Measurements from ENCODE around the gene NR1D2. TPM values are rescaled to one million over a fixed set of nuclear protein-coding genes. Genes with fewer than 3 reads are reported as not detected.
A peak's percentile ranks its signal among the peaks of the same experiment; 100 is the strongest.
"Not testable (repeated sequence)": the region's sequence is repeated elsewhere in the genome, so short reads cannot be mapped to it uniquely, and the experiment has no call there.

The NR1D2 gene
- polyA plus RNA-seq, 3 donors, result 4.1 to 5.4 (median 5.3) TPM

DNA sequence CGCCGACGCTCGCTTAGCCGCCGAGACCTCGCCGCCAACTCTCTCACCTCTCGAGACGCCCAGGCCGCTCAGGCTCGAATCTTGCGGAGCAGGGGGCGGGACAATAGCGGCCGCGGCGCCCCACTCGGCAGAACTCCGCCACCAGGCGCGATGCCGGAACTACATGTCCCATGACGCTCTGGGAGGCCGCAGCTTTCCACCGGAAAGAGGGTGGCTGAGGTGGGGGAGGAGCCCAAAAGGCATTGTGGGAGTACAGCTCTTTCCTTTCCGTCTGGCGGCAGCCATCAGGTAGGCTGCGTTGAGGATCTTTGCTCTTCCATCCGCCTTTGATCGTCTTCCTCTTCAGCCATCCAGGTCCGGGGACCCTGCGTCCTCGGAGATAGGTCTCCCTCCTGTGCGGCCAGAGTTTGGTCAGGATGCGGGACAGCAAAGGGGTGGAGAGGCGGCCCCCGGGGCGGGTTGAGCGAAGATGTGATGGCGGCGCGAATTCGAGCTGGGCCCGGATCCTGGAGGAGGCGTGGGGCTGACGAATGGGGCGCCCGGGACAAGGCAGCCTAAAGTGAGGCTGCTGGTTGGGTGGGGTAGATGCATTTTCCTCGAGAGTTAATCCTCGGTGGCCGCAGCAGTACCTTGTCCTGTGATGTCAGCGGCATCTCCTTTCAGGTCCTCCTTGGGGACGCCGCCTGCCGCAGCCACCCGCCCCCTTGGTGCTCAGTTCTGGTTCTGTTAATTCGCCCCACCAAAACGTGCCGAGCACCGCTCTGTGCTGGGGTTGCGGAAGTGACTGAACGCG, 28.0 kb upstream of the NR1D2 start, which contains the start of the genes NKIRAS1 and RPL15:
Gene NKIRAS1 (minus strand): TSS at position 105 of the 793 bp plus-strand sequence. CDS start 6,086 bp downstream, outside the sequence.
Gene RPL15 (plus strand): TSS at position 247 of the 793 bp plus-strand sequence. CDS start 728 bp downstream, outside the sequence.
- Histone ChIP-seq H3K27ac (ENCODE audit: low read depth in 1 of 2, low read length in 2 of 2) (peak within 1 kb of the TSS; percentile 94), H3K79me2 (ENCODE audit: insufficient read depth, low read length) (peaks cover 21% of the 10 kb centered on the region), H3K9me3 (replicated peaks in 1 of 2; ENCODE audit: control insufficient read depth in 1 of 2, insufficient read depth in 1 of 2, low read length in 2 of 2) (no peaks in the 10 kb centered on the region), H3K4me3 (replicated peaks in 1 of 3; ENCODE audit: low read depth in 2 of 3, low read length in 3 of 3) (peak within 1 kb of the TSS; percentile 91 to 100 (median 100)), H3K27me3 (ENCODE audit: control insufficient read depth in 2 of 2, insufficient read depth in 2 of 2, low read length in 2 of 2) (no peaks in the 10 kb centered on the region), H4K20me1 (ENCODE audit: insufficient read depth, low read length) (peaks cover 32% of the 10 kb centered on the region), H2AFZ (ENCODE audit: insufficient read depth, low read depth, low read length, poor library complexity, severe bottlenecking) (peak within 1 kb of the TSS; percentile 95), H3K36me3 (replicated peaks in 1 of 2; ENCODE audit: control insufficient read depth in 1 of 2, insufficient read depth in 2 of 2, low read length in 2 of 2) (peaks cover 22 to 44% of the 10 kb centered on the region in 2 donors), H3K4me1 (ENCODE audit: control insufficient read depth in 1 of 2, insufficient read depth in 2 of 2, low read length in 2 of 2) (peaks cover 26 to 33% of the 10 kb centered on the region in 2 donors), H3K9ac (ENCODE audit: insufficient read depth, low read length, poor library complexity, severe bottlenecking) (peak within 1 kb of the TSS; percentile 94), H3K4me2 (replicated peaks; ENCODE audit: extremely low read depth, low read length, poor library complexity, severe bottlenecking) (peak within 1 kb of the TSS; percentile 85)
- WGBS (ENCODE audit: insufficient coverage), result 0% methylated on average over 61 of the region's 64 CpGs
- H3K36me3 Mint-ChIP-seq, result peaks cover 36 to 40% of the 10 kb centered on the region in 2 donors
- H3K9me3 Mint-ChIP-seq, result peaks cover 0 to 2% (median 0%) of the 10 kb centered on the region in 7 donors
- peak within 1 kb of the TSS; percentile 96 to 97 for H3K4me3 Mint-ChIP-seq
- intact Hi-C loops (cut with micrococcal nuclease), result loop anchor here (2.0 to 10.0 kb wide), 2 partner anchors 28 to 48 kb away; partner anchors contain the start of gene NR1D2 (in 1 of the 2)
- peak within 1 kb of the TSS; percentile 93 to 97 (median 95) for H3K27ac Mint-ChIP-seq
- H3K27me3 Mint-ChIP-seq (ENCODE audit: low read depth in 3 of 3), result peaks cover 8 to 11% (median 10%) of the 10 kb centered on the region in 3 donors
- DNase-seq, result peak; percentile 94 to 96 (median 95)
- TF ChIP-seq, protein P1, sequence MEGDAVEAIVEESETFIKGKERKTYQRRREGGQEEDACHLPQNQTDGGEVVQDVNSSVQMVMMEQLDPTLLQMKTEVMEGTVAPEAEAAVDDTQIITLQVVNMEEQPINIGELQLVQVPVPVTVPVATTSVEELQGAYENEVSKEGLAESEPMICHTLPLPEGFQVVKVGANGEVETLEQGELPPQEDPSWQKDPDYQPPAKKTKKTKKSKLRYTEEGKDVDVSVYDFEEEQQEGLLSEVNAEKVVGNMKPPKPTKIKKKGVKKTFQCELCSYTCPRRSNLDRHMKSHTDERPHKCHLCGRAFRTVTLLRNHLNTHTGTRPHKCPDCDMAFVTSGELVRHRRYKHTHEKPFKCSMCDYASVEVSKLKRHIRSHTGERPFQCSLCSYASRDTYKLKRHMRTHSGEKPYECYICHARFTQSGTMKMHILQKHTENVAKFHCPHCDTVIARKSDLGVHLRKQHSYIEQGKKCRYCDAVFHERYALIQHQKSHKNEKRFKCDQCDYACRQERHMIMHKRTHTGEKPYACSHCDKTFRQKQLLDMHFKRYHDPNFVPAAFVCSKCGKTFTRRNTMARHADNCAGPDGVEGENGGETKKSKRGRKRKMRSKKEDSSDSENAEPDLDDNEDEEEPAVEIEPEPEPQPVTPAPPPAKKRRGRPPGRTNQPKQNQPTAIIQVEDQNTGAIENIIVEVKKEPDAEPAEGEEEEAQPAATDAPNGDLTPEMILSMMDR (IDR thresholded peaks at IDR 0.05), result peak; percentile 63
- H3K4me1 Mint-ChIP-seq, result peaks cover 43% of the 10 kb centered on the region

DNA sequence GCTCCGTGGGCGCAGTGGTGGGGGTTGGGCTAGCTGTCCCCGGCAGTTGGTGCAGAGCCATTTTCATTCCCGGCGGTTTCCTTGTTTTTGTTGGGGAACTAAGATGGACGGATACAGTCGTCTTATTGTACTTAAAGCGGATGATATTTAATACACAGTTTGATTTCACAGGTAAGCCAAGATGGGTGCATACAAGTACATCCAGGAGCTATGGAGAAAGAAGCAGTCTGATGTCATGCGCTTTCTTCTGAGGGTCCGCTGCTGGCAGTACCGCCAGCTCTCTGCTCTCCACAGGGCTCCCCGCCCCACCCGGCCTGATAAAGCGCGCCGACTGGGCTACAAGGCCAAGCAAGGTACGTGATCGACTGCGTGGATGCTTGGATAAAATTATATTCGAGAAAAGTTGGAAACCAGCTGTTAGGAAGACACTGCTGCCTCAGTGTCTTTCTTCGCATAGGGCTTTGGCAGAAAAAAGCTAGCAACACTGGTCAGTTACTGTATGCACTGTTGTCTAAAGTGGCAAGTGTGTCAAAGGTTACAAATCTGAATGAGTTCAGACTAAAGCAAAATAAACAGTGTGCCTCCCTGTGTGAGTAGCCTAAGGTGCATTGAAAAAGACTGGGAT, 27.3 kb upstream of the NR1D2 start:
- not testable (repeated sequence) for H3K27me3 ChIP-seq (ENCODE audit: control insufficient read depth in 2 of 2, insufficient read depth in 2 of 2, low read length in 2 of 2); H3K9me3 Mint-ChIP-seq; H3K9me3 ChIP-seq (replicated peaks in 1 of 2; ENCODE audit: control insufficient read depth in 1 of 2, insufficient read depth in 1 of 2, low read length in 2 of 2)
- Histone ChIP-seq H3K36me3 (replicated peaks in 1 of 2; ENCODE audit: control insufficient read depth in 1 of 2, insufficient read depth in 2 of 2, low read length in 2 of 2) (peaks cover 22 to 51% of the 10 kb centered on the region in 2 donors), H3K79me2 (ENCODE audit: insufficient read depth, low read length) (peaks cover 21% of the 10 kb centered on the region), H3K4me1 (ENCODE audit: control insufficient read depth in 1 of 2, insufficient read depth in 2 of 2, low read length in 2 of 2) (peaks cover 26 to 33% of the 10 kb centered on the region in 2 donors), H3K4me2 (replicated peaks; ENCODE audit: extremely low read depth, low read length, poor library complexity, severe bottlenecking) (peak overlapping the region; percentile 85), H3K4me3 (replicated peaks in 1 of 3; ENCODE audit: low read depth in 2 of 3, low read length in 3 of 3) (peak overlapping the region; percentile 91 to 100 (median 100)), H3K9ac (ENCODE audit: insufficient read depth, low read length, poor library complexity, severe bottlenecking) (peak overlapping the region; percentile 94), H2AFZ (ENCODE audit: insufficient read depth, low read depth, low read length, poor library complexity, severe bottlenecking) (peak overlapping the region; percentile 95), H4K20me1 (ENCODE audit: insufficient read depth, low read length) (peaks cover 32% of the 10 kb centered on the region), H3K27ac (ENCODE audit: low read depth in 1 of 2, low read length in 2 of 2) (peak overlapping the region; percentile 94)
- peak overlapping the region; percentile 93 to 97 (median 95) for H3K27ac Mint-ChIP-seq
- H3K27me3 Mint-ChIP-seq (ENCODE audit: low read depth in 3 of 3), result peaks cover 8 to 11% (median 10%) of the 10 kb centered on the region in 3 donors
- H3K36me3 Mint-ChIP-seq, result peaks cover 36 to 40% of the 10 kb centered on the region in 2 donors
- H3K4me1 Mint-ChIP-seq, result peaks cover 43% of the 10 kb centered on the region
- H3K4me3 Mint-ChIP-seq, result peak overlapping the region; percentile 96 to 97
- peak in 1 of 3 donors; percentile 67 for DNase-seq
- 2% methylated on average over 15 of the region's 21 CpGs for WGBS (ENCODE audit: insufficient coverage)
- intact Hi-C loops (cut with micrococcal nuclease), result loop anchor here (2.0 to 10.0 kb wide), 2 partner anchors 27 to 47 kb away; partner anchors contain the start of gene NR1D2 (in 1 of the 2)

DNA sequence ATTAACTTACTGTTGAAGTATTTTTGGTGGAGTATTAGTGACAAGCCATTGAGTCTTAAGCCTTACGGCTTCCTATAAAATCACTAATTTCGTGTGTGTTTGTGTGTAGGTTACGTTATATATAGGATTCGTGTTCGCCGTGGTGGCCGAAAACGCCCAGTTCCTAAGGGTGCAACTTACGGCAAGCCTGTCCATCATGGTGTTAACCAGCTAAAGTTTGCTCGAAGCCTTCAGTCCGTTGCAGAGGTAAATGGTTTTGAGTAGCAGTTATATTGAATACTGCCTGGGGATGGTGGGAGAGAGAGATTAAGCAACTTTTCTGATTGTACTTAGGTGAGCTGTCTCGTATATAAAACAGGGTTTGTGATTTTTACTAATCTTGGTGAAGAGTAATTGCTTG, 26.8 kb upstream of the NR1D2 start:
- Histone ChIP-seq H3K36me3 (replicated peaks in 1 of 2; ENCODE audit: control insufficient read depth in 1 of 2, insufficient read depth in 2 of 2, low read length in 2 of 2) (peaks cover 22 to 52% of the 10 kb centered on the region in 2 donors), H3K4me3 (replicated peaks in 1 of 3; ENCODE audit: low read depth in 2 of 3, low read length in 3 of 3) (peak overlapping the region; percentile 91 to 100 (median 100)), H3K4me2 (replicated peaks; ENCODE audit: extremely low read depth, low read length, poor library complexity, severe bottlenecking) (peak overlapping the region; percentile 85), H3K4me1 (ENCODE audit: control insufficient read depth in 1 of 2, insufficient read depth in 2 of 2, low read length in 2 of 2) (peaks cover 26 to 33% of the 10 kb centered on the region in 2 donors), H3K27ac (ENCODE audit: low read depth in 1 of 2, low read length in 2 of 2) (peak overlapping the region in 1 of 2 donors; percentile 94), H4K20me1 (ENCODE audit: insufficient read depth, low read length) (peaks cover 32% of the 10 kb centered on the region), H3K79me2 (ENCODE audit: insufficient read depth, low read length) (peaks cover 21% of the 10 kb centered on the region), H3K9ac (ENCODE audit: insufficient read depth, low read length, poor library complexity, severe bottlenecking) (peak overlapping the region; percentile 94)
- 27% methylated on average over 11 of the region's 12 CpGs for WGBS (ENCODE audit: insufficient coverage)
- peaks cover 43% of the 10 kb centered on the region for H3K4me1 Mint-ChIP-seq
- peaks cover 8 to 11% (median 10%) of the 10 kb centered on the region in 3 donors for H3K27me3 Mint-ChIP-seq (ENCODE audit: low read depth in 3 of 3)
- intact Hi-C loops (cut with micrococcal nuclease), result loop anchor here in 1 of 2 donors (10.0 kb wide), 1 partner anchor 46 kb away; no protein-coding TSS in a partner anchor
- H3K4me3 Mint-ChIP-seq, result peak overlapping the region; percentile 96 to 97
- H3K27me3 ChIP-seq (ENCODE audit: control insufficient read depth in 2 of 2, insufficient read depth in 2 of 2, low read length in 2 of 2); H2AFZ ChIP-seq (ENCODE audit: insufficient read depth, low read depth, low read length, poor library complexity, severe bottlenecking); DNase-seq; H3K9me3 Mint-ChIP-seq; H3K9me3 ChIP-seq (replicated peaks in 1 of 2; ENCODE audit: control insufficient read depth in 1 of 2, insufficient read depth in 1 of 2, low read length in 2 of 2): not testable (repeated sequence)
- H3K27ac Mint-ChIP-seq, result peak overlapping the region in 6 of 7 donors; percentile 41 to 97 (median 94)
- peaks cover 36 to 40% of the 10 kb centered on the region in 2 donors for H3K36me3 Mint-ChIP-seq
